ENCODE results near the gene MYO9A.

Gene MYO9A

GRCh38 chr15:72128359-72128758 is 10.4 kb upstream of the MYO9A start:
- TF ChIP-seq CTCF (IDR thresholded peaks at IDR 0.05; ENCODE audit: control insufficient read depth, insufficient read depth, low read depth, low read length, missing control alignments) = no peak
- DNase-seq (ENCODE audit: low read depth) = no peak
- H3K4me3 ChIP-seq (ENCODE audit: control insufficient read depth, low read depth, low read length) = no peak overlapping the region

- no peak for TF ChIP-seq CTCF (IDR thresholded peaks at IDR 0.05; ENCODE audit: control insufficient read depth, insufficient read depth, low read depth, low read length, missing control alignments)
- no peak overlapping the region for H3K4me3 ChIP-seq (ENCODE audit: control insufficient read depth, low read depth, low read length)
- DNase-seq (ENCODE audit: low read depth) = no peak
Measured at GRCh38 chr15:72127724-72128322, 9.9 kb upstream of the MYO9A start.

GRCh38 chr15:72124218-72124617 is 6.3 kb upstream of the MYO9A start:
- H3K4me3 ChIP-seq (ENCODE audit: control insufficient read depth, low read depth, low read length) = no peak overlapping the region
- DNase-seq (ENCODE audit: low read depth) = no peak
- no peak for TF ChIP-seq CTCF (IDR thresholded peaks at IDR 0.05; ENCODE audit: control insufficient read depth, insufficient read depth, low read depth, low read length, missing control alignments)

- TF ChIP-seq CTCF (IDR thresholded peaks at IDR 0.05; ENCODE audit: control insufficient read depth, insufficient read depth, low read depth, low read length, missing control alignments) = no peak
- peak overlapping the region; percentile 67 for H3K4me3 ChIP-seq (ENCODE audit: control insufficient read depth, low read depth, low read length)
- DNase-seq (ENCODE audit: low read depth) = no peak
Measured at GRCh38 chr15:72117486-72118016, 399 bp downstream of the MYO9A start.

- no peak for TF ChIP-seq CTCF (IDR thresholded peaks at IDR 0.05; ENCODE audit: control insufficient read depth, insufficient read depth, low read depth, low read length, missing control alignments)
- DNase-seq (ENCODE audit: low read depth) = no peak
Measured at GRCh38 chr15:72116731-72117485, 1.0 kb downstream of the MYO9A start.

GRCh38 chr15:72113347-72114031 is 4.5 kb downstream of the MYO9A start:
- no peak overlapping the region for H3K4me3 ChIP-seq (ENCODE audit: control insufficient read depth, low read depth, low read length)
- no peak for DNase-seq (ENCODE audit: low read depth)
- TF ChIP-seq CTCF (IDR thresholded peaks at IDR 0.05; ENCODE audit: control insufficient read depth, insufficient read depth, low read depth, low read length, missing control alignments) = no peak

More at GRCh38 chr15:72116731-72117485, 1.0 kb downstream of the MYO9A start:
- peak overlapping the region; percentile 67 for H3K4me3 ChIP-seq (ENCODE audit: control insufficient read depth, low read depth, low read length)
